ENCODE data around the gene LCN15.

GRCh38 chr9:136795000-136795348 lies 30.7 kb upstream of the LCN15 start:
- TF ChIP-seq CTCF (IDR thresholded peaks at IDR 0.05) = no peak
- no peak for TF ChIP-seq POLR2A (IDR thresholded peaks at IDR 0.05)
